ENCODE results near the gene RSPH6A. TPM values are rescaled to one million over a fixed set of nuclear protein-coding genes. Genes with fewer than 3 reads are reported as not detected.
"Not testable (repeated sequence)": the region's sequence is repeated elsewhere in the genome, so short reads cannot be mapped to it uniquely, and the experiment has no call there.

RSPH6A gene
- total RNA-seq, 1 donor from 2014 or later = 0.61 TPM

- H3K4me3 Mint-ChIP-seq (ENCODE audit: unreplicated experiment) = no peak overlapping the region
- H3K9me3 Mint-ChIP-seq (ENCODE audit: unreplicated experiment) = no peaks in the 10 kb centered on the region
- peaks cover 1% of the 10 kb centered on the region for H3K4me1 Mint-ChIP-seq (ENCODE audit: low read depth, unreplicated experiment)
- DNase-seq = no peak
- H3K27me3 Mint-ChIP-seq (ENCODE audit: unreplicated experiment) = peaks cover 3% of the 10 kb centered on the region
- H3K27ac Mint-ChIP-seq (ENCODE audit: unreplicated experiment) = no peak overlapping the region
- TF ChIP-seq, protein P1, sequence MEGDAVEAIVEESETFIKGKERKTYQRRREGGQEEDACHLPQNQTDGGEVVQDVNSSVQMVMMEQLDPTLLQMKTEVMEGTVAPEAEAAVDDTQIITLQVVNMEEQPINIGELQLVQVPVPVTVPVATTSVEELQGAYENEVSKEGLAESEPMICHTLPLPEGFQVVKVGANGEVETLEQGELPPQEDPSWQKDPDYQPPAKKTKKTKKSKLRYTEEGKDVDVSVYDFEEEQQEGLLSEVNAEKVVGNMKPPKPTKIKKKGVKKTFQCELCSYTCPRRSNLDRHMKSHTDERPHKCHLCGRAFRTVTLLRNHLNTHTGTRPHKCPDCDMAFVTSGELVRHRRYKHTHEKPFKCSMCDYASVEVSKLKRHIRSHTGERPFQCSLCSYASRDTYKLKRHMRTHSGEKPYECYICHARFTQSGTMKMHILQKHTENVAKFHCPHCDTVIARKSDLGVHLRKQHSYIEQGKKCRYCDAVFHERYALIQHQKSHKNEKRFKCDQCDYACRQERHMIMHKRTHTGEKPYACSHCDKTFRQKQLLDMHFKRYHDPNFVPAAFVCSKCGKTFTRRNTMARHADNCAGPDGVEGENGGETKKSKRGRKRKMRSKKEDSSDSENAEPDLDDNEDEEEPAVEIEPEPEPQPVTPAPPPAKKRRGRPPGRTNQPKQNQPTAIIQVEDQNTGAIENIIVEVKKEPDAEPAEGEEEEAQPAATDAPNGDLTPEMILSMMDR (IDR thresholded peaks at IDR 0.05; ENCODE audit: partially characterized antibody, unreplicated experiment) = no peak
- H3K36me3 Mint-ChIP-seq (ENCODE audit: unreplicated experiment) = no peaks in the 10 kb centered on the region
These were observed 61.6 kb downstream of the RSPH6A start for GRCh38 chr19:45753548-45753947.

DNA sequence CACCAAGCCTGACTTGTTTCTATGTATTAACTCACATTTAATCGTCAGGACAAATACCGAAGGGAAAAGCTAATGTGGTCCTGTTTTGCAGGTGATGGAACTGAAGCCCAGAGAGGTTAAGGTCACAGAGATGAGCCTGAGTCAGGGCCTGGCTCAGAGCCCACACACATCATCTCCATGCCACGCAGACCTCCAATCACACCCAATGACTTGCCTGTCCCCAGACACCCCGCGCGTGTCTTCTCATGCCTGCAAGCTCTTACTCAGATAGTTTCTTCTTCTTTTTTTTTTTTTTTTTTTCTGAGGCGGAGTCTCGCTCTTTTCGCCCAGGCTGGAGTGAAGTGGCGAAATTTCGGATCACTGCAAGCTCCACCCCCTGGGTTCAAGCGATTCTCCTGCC lies 62.5 kb downstream of the RSPH6A start:
- H3K4me1 Mint-ChIP-seq (ENCODE audit: low read depth, unreplicated experiment) = peaks cover 1% of the 10 kb centered on the region
- no peak for DNase-seq
- TF ChIP-seq, protein P1 (IDR thresholded peaks at IDR 0.05; ENCODE audit: partially characterized antibody, unreplicated experiment) = no peak
- no peak overlapping the region for H3K4me3 Mint-ChIP-seq (ENCODE audit: unreplicated experiment)
- peaks cover 3% of the 10 kb centered on the region for H3K27me3 Mint-ChIP-seq (ENCODE audit: unreplicated experiment)
- no peak overlapping the region for H3K27ac Mint-ChIP-seq (ENCODE audit: unreplicated experiment)
- H3K9me3 Mint-ChIP-seq (ENCODE audit: unreplicated experiment) = no peaks in the 10 kb centered on the region
- H3K36me3 Mint-ChIP-seq (ENCODE audit: unreplicated experiment) = no peaks in the 10 kb centered on the region

DNA sequence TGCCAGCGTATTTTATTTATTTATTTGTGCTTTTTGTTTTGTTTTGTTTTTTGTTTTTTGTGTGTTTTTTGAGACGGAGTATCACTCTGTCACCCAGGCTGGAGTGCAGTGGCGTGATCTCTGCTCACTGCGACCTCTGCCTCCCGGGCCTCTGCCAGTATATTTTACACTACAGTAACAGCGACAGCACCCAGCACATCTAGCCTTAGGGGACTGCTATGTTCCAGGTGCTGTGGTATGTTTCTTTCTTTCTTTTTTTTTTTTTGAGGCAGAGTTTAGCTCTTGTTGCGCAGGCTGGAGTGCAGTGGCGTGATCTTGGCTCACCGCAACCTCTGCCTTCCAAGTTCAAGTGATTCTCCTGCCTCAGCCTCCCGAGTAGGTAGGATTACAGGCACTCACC lies 63.6 kb downstream of the RSPH6A start:
- H3K9me3 Mint-ChIP-seq (ENCODE audit: unreplicated experiment); DNase-seq; H3K4me1 Mint-ChIP-seq (ENCODE audit: low read depth, unreplicated experiment); H3K4me3 Mint-ChIP-seq (ENCODE audit: unreplicated experiment); H3K36me3 Mint-ChIP-seq (ENCODE audit: unreplicated experiment); H3K27me3 Mint-ChIP-seq (ENCODE audit: unreplicated experiment); H3K27ac Mint-ChIP-seq (ENCODE audit: unreplicated experiment): not testable (repeated sequence)

DNA sequence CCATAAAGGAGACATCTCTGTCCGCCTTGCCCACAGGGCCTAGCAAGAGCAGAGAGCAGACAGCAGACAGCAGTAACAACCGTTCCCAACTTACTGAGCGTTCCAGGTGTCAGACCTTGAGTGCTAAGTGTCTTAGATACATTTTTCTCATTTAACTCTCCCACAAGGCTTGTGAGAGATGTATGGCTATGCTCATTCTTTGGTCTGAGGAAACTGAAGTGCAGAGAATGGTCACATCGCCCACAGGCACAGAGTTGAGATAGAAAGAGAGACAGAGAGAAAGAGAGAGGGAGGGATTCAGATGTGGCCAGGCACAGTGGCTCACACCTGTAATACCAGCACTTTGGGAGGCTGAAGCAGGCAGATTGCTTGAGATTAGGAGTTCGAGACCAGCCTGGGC lies 67.6 kb downstream of the RSPH6A start:
- no peaks in the 10 kb centered on the region for H3K9me3 Mint-ChIP-seq (ENCODE audit: unreplicated experiment)
- no peak overlapping the region for H3K27ac Mint-ChIP-seq (ENCODE audit: unreplicated experiment)
- no peaks in the 10 kb centered on the region for H3K4me1 Mint-ChIP-seq (ENCODE audit: low read depth, unreplicated experiment)
- H3K27me3 Mint-ChIP-seq (ENCODE audit: unreplicated experiment) = peaks cover 4% of the 10 kb centered on the region
- H3K4me3 Mint-ChIP-seq (ENCODE audit: unreplicated experiment) = no peak overlapping the region
- TF ChIP-seq, protein P1 (IDR thresholded peaks at IDR 0.05; ENCODE audit: partially characterized antibody, unreplicated experiment) = no peak
- no peaks in the 10 kb centered on the region for H3K36me3 Mint-ChIP-seq (ENCODE audit: unreplicated experiment)
- DNase-seq = no peak

GRCh38 chr19:45746866-45747265 lies 68.2 kb downstream of the RSPH6A start:
- TF ChIP-seq, protein P1 (IDR thresholded peaks at IDR 0.05; ENCODE audit: partially characterized antibody, unreplicated experiment) = no peak
- DNase-seq = no peak
- Mint-ChIP-seq H3K4me1 (ENCODE audit: low read depth, unreplicated experiment) (no peaks in the 10 kb centered on the region), H3K36me3 (ENCODE audit: unreplicated experiment) (no peaks in the 10 kb centered on the region), H3K27ac (ENCODE audit: unreplicated experiment) (no peak overlapping the region), H3K27me3 (ENCODE audit: unreplicated experiment) (peaks cover 4% of the 10 kb centered on the region), H3K9me3 (ENCODE audit: unreplicated experiment) (no peaks in the 10 kb centered on the region), H3K4me3 (ENCODE audit: unreplicated experiment) (no peak overlapping the region)

Other genes starting within 250 kb of the RSPH6A start
- 10.5 TPM for gene OPA3, start 230.5 kb downstream of the RSPH6A start, total RNA-seq (ENCODE audit: unreplicated experiment)
- gene GPR4, start 213.1 kb downstream of the RSPH6A start, total RNA-seq (ENCODE audit: unreplicated experiment) = not detected
- 53.2 TPM for gene EML2, start 175.9 kb downstream of the RSPH6A start, total RNA-seq (ENCODE audit: unreplicated experiment)
- gene GIPR, start 147.1 kb downstream of the RSPH6A start, total RNA-seq (ENCODE audit: unreplicated experiment) = 36.4 TPM
- gene SNRPD2, start 123.4 kb downstream of the RSPH6A start, total RNA-seq (ENCODE audit: unreplicated experiment) = 264 TPM
- 2.6 TPM for gene QPCTL, start 122.6 kb downstream of the RSPH6A start, total RNA-seq (ENCODE audit: unreplicated experiment)
- gene FBXO46, start 84.4 kb downstream of the RSPH6A start, total RNA-seq (ENCODE audit: unreplicated experiment) = 20.4 TPM
- not detected for gene MEIOSIN, start 81.9 kb downstream of the RSPH6A start, total RNA-seq (ENCODE audit: unreplicated experiment)
- 2.0 TPM for gene SIX5, start 46.1 kb downstream of the RSPH6A start, total RNA-seq (ENCODE audit: unreplicated experiment)
- gene DMPK, start 32.8 kb downstream of the RSPH6A start, total RNA-seq (ENCODE audit: unreplicated experiment) = 107 TPM
- gene DMWD, start 22.5 kb downstream of the RSPH6A start, total RNA-seq (ENCODE audit: unreplicated experiment) = 123 TPM
- gene SYMPK, start 47.8 kb upstream of the RSPH6A start, total RNA-seq (ENCODE audit: unreplicated experiment) = 78.1 TPM
- 1.0 TPM for gene FOXA3, start 49.0 kb upstream of the RSPH6A start, total RNA-seq (ENCODE audit: unreplicated experiment)
- gene IRF2BP1, start 70.8 kb upstream of the RSPH6A start, total RNA-seq (ENCODE audit: unreplicated experiment) = 19.2 TPM
- gene MYPOP, start 87.3 kb upstream of the RSPH6A start, total RNA-seq (ENCODE audit: unreplicated experiment) = 7.1 TPM
- gene NANOS2, start 99.5 kb upstream of the RSPH6A start, total RNA-seq (ENCODE audit: unreplicated experiment) = not detected
- 163 TPM for gene NOVA2, start 158.6 kb upstream of the RSPH6A start, total RNA-seq (ENCODE audit: unreplicated experiment)
- gene CCDC61, start 180.2 kb upstream of the RSPH6A start, total RNA-seq (ENCODE audit: unreplicated experiment) = 33.5 TPM
- not detected for gene PGLYRP1, start 207.7 kb upstream of the RSPH6A start, total RNA-seq (ENCODE audit: unreplicated experiment)
- gene IGFL4, start 225.7 kb upstream of the RSPH6A start, total RNA-seq (ENCODE audit: unreplicated experiment) = 0.20 TPM

Data from glutamatergic neuron (in vitro differentiated cells).